SK-N-SH (cell line): ENCODE results near the gene ZBTB4. TPM values are rescaled to one million over a fixed set of nuclear protein-coding genes. Genes with fewer than 3 reads are reported as not detected.

Source experiments
- CTCF ChIA-PET: fragments of 300-600, 350-600 bp; formaldehyde crosslinking; extraction: SDS; loops from one replicate; lab custom pipeline; 2021; lab: Yijun Ruan, JAX
- POLR2A ChIA-PET: fragments of 350-600 bp; sonication (Branson Sonifier 250); formaldehyde crosslinking; extraction: SDS; loops from one replicate; lab custom pipeline; 2020; ENCODE audit warnings: antibody characterized with exemption, inconsistent platforms; lab: Yijun Ruan, JAX
- DNase-seq: peaks from one replicate; pipeline ENCODE4 v3.0.0; 2012
- H2AFZ ChIP-seq: fragments of 200-600 bp; sonication (generic); 2 replicates; pipeline ENCODE4 v1.8.1; 2016; ENCODE audit warnings: antibody characterized with exemption, mild to moderate bottlenecking, low read depth
- H3F3A ChIP-seq: fragments of 200-600 bp; sonication (generic); replicated peaks from 2 replicates; pipeline ENCODE3; 2016; ENCODE audit warnings: antibody characterized with exemption, mild to moderate bottlenecking; ENCODE audit not compliant: insufficient read depth
- H3K27ac ChIP-seq, 2 experiments: fragments of 200-500 bp in 1 of 2; fragments of 200-600 bp in 1 of 2; sonication (Bioruptor generic) in 1 of 2; sonication (generic), shearing (Covaris generic) in 1 of 2; 2 replicates each; pipeline versions ENCODE4 v1.5.1 to v1.6.1; 2014 to 2016; ENCODE audit warnings: low read depth in 2 of 2, inconsistent platforms in 1 of 2, low read length in 1 of 2, mild to moderate bottlenecking in 1 of 2, mixed read lengths in 1 of 2
- H3K27me3 ChIP-seq: fragments of 200-600 bp; sonication (generic), shearing (Covaris generic); 2 replicates; pipeline ENCODE4 v1.6.1; 2016; ENCODE audit warnings: mixed run types; ENCODE audit not compliant: insufficient read depth
- H3K36me3 ChIP-seq, 2 experiments: fragments of 200-500 bp in 1 of 2; fragments of 200-600 bp in 1 of 2; sonication (Bioruptor generic) in 1 of 2; sonication (generic) in 1 of 2; replicated peaks in 1 of 2; 2 replicates each; pipeline versions ENCODE3 to v1.5.1; 2014 to 2016; ENCODE audit warnings: low read length in 1 of 2, mild to moderate bottlenecking in 1 of 2; ENCODE audit not compliant: insufficient read depth in 2 of 2, control insufficient read depth in 1 of 2
- H3K4me1 ChIP-seq, 2 experiments: fragments of 200-500 bp in 1 of 2; fragments of 200-600 bp in 1 of 2; sonication (Bioruptor generic) in 1 of 2; sonication (generic), shearing (Covaris generic) in 1 of 2; 2 replicates each; pipeline versions ENCODE4 v1.5.1 to v1.6.1; 2014 to 2016; ENCODE audit warnings: low read depth in 1 of 2, low read length in 1 of 2, mixed run types in 1 of 2; ENCODE audit not compliant: insufficient read depth in 2 of 2, control insufficient read depth in 1 of 2
- H3K4me2 ChIP-seq: fragments of 200-600 bp; sonication (generic), shearing (Covaris generic); 2 replicates; pipeline ENCODE4 v1.6.1; 2017; ENCODE audit warnings: mixed run types
- H3K4me3 ChIP-seq, 2 experiments: fragments of 200-500 bp in 1 of 2; fragments of 200-600 bp in 1 of 2; sonication (Bioruptor generic) in 1 of 2; sonication (generic), shearing (Covaris generic) in 1 of 2; 2 replicates each; pipeline versions ENCODE4 v1.5.1 to v1.8.1; 2014 to 2016; ENCODE audit warnings: low read depth in 2 of 2, inconsistent platforms in 1 of 2, low read length in 1 of 2, mild to moderate bottlenecking in 1 of 2, mixed read lengths in 1 of 2, moderate library complexity in 1 of 2
- H3K79me2 ChIP-seq: fragments of 200-600 bp; sonication (generic); 2 replicates; pipeline ENCODE4 v1.8.1; 2017; ENCODE audit warnings: mild to moderate bottlenecking; ENCODE audit not compliant: insufficient read depth
- H3K9ac ChIP-seq: fragments of 200-600 bp; sonication (generic); 2 replicates; pipeline ENCODE4 v1.6.1; 2017; ENCODE audit warnings: mixed run types
- H3K9me2 ChIP-seq: fragments of 200-600 bp; sonication (generic); 2 replicates; pipeline ENCODE4 v1.6.1; 2017; ENCODE audit warnings: mixed run types
- H3K9me3 ChIP-seq: fragments of 200-600 bp; sonication (generic); 2 replicates; pipeline ENCODE4 v1.6.1; 2017; ENCODE audit warnings: mixed run types, mild to moderate bottlenecking, moderate library complexity
- H4K20me1 ChIP-seq: fragments of 200-600 bp; sonication (generic); 2 replicates; pipeline ENCODE4 v1.6.1; 2017; ENCODE audit warnings: mild to moderate bottlenecking, mixed run types; ENCODE audit not compliant: insufficient read depth
- CTCF ChIP-seq: fragments of 200-600 bp; sonication (generic); IDR thresholded peaks from 2 replicates; pipeline ENCODE4 v1.6.1; 2017; ENCODE audit warnings: antibody characterized with exemption, mild to moderate bottlenecking, moderate library complexity
- EZH2phosphoT487 ChIP-seq: fragments of 200-600 bp; sonication (generic); IDR thresholded peaks from 2 replicates; pipeline ENCODE4 v1.6.1; 2017; ENCODE audit warnings: low read depth, mixed run types, mild to moderate bottlenecking, antibody characterized with exemption, moderate library complexity, borderline replicate concordance
- FOXJ3 ChIP-seq: sonication (generic); formaldehyde crosslinking; IDR thresholded peaks from 2 replicates; pipeline ENCODE4 v1.5.1; 2020; ENCODE audit warnings: mild to moderate bottlenecking, missing genetic modification reagents
- FOXM1 ChIP-seq: IDR thresholded peaks from 2 replicates; pipeline ENCODE4 v1.4.0; 2012; ENCODE audit warnings: low read depth, mild to moderate bottlenecking
- GATA2 ChIP-seq: sonication (generic); formaldehyde crosslinking; IDR thresholded peaks from 2 replicates; pipeline ENCODE4 v1.5.0; 2020; ENCODE audit warnings: mild to moderate bottlenecking, missing genetic modification reagents
- IRF3 ChIP-seq: fragments of 150-350 bp; IDR thresholded peaks from 2 replicates; pipeline ENCODE4 v1.6.1; 2016; ENCODE audit warnings: mild to moderate bottlenecking, low read depth, low read length
- JUND ChIP-seq: IDR thresholded peaks from 2 replicates; pipeline ENCODE4 v1.4.0; 2012
- RAD21 ChIP-seq: IDR thresholded peaks from 2 replicates; pipeline ENCODE4 v1.6.1; 2012; ENCODE audit warnings: mild to moderate bottlenecking, low read length
- TAF1 ChIP-seq: IDR thresholded peaks from 2 replicates; pipeline ENCODE4 v1.6.1; 2012; ENCODE audit warnings: low read depth, mild to moderate bottlenecking, low read length, moderate library complexity, borderline replicate concordance
- TEAD4 ChIP-seq: IDR thresholded peaks from 2 replicates; pipeline ENCODE4 v1.4.0; 2012; ENCODE audit warnings: mild to moderate bottlenecking, borderline replicate concordance; ENCODE audit not compliant: insufficient read depth
- USF2 ChIP-seq: fragments of 150-350 bp; IDR thresholded peaks from 2 replicates; pipeline ENCODE4 v1.6.1; 2017; ENCODE audit warnings: antibody characterized with exemption, low read length, low read depth, borderline replicate concordance
- WGBS: methylation state at CpG from one replicate; pipeline ENCODE4 v1.1.6; 2017; ENCODE audit warnings: low lambda C conversion rate; 5-methylcytosine and 5-hydroxymethylcytosine counted together
- polyA plus RNA-seq, 3 experiments: library from polyadenylated mRNA; depleted of rRNA; stranded (reverse); fragments of >200 nt; gene quantifications; 2 replicates each; pipeline ENCODE4 v1.2.3, GENCODE V29; 2012

The ZBTB4 gene
- polyA plus RNA-seq, 1 of the 3 experiments (the other 2 are of a cell fraction): 12.8 TPM

GRCh38 chr17:7528842-7529241, 49.4 kb upstream of the ZBTB4 start:
- no peaks in the 10 kb centered on the region for H4K20me1 ChIP-seq
- no peak overlapping the region for H3K4me3 ChIP-seq
- no peaks in the 10 kb centered on the region for H3K4me1 ChIP-seq
- no peak overlapping the region for H3K9ac ChIP-seq
- H3K27ac ChIP-seq: no peak overlapping the region
- no peak for DNase-seq
- H3K4me2 ChIP-seq: no peak overlapping the region
- H3K27me3 ChIP-seq: no peaks in the 10 kb centered on the region; the same call in 1 of the 2 replicates
- no peaks in the 10 kb centered on the region for H3K79me2 ChIP-seq
- H3K9me2 ChIP-seq: no peaks in the 10 kb centered on the region
- peaks cover 9% of the 10 kb centered on the region for H3K9me3 ChIP-seq
- no peaks in the 10 kb centered on the region for H3K36me3 ChIP-seq
- no peak for TF ChIP-seq FOXM1
- TF ChIP-seq FOXJ3 (CRISPR knock-in tag): no peak
- no peak for TF ChIP-seq RAD21
- TF ChIP-seq USF2: no peak
- no peak for TF ChIP-seq GATA2 (CRISPR knock-in tag)
- TF ChIP-seq EZH2phosphoT487: no peak
- TF ChIP-seq IRF3: no peak
- no peak for TF ChIP-seq TEAD4
- no peak for TF ChIP-seq JUND
- CTCF ChIA-PET: no interaction called here
- POLR2A ChIA-PET: no interaction called here
- H2AFZ ChIP-seq: no peak overlapping the region
- H3F3A ChIP-seq: peaks cover 3% of the 10 kb centered on the region

DNA sequence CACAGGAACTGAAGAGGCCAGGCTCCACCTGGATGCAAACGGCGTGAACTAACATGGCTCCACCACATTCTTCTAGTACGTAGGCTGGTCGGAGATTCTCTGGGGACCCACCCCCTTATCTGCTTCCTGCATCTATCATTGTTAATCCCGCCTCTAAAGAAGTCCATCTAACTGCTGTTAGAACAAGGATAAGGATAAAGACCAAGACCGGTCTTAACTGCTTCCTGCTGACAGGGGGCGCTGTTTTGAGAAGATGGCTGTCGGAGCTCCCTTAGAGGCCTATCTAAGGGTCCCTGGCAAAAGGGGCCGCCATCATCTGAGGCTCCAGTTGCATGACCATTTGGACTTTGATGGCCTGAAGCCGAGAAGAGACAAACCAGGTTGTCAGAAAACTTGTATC, 43.6 kb upstream of the ZBTB4 start:
- H3F3A ChIP-seq: peaks cover 10% of the 10 kb centered on the region
- H3K27me3 ChIP-seq: no peaks in the 10 kb centered on the region; the same call in 1 of the 2 replicates
- no peak overlapping the region for H3K9ac ChIP-seq
- no peak overlapping the region for H2AFZ ChIP-seq
- ChIA-PET CTCF (interaction anchor here (0.8 to 2.7 kb wide), 8 partner anchors 9 to 66 kb away, joined by 3 to 17 read pairs (median 4); partner anchors contain the start of genes SENP3 and SOX15), POLR2A (no interaction called here)
- no peaks in the 10 kb centered on the region for H3K9me3 ChIP-seq
- H3K36me3 ChIP-seq: no peaks in the 10 kb centered on the region
- H3K9me2 ChIP-seq: no peaks in the 10 kb centered on the region
- no peak for DNase-seq
- no peaks in the 10 kb centered on the region for H3K79me2 ChIP-seq
- no peaks in the 10 kb centered on the region for H4K20me1 ChIP-seq
- H3K4me2 ChIP-seq: no peak overlapping the region
- no peak overlapping the region for H3K27ac ChIP-seq
- no peak overlapping the region for H3K4me3 ChIP-seq
- H3K4me1 ChIP-seq: no peaks in the 10 kb centered on the region
- WGBS: 61% methylated on average over 9 of the region's 10 CpGs
- TF ChIP-seq CTCF: peak; percentile 51
- no peak for TF ChIP-seq TAF1
